Hematopoietic multipotent progenitor cell treated with erythropoietin and hydrocortisone succinate and interleukin-3 and kit ligand, for 4 days (in vitro differentiated cells): ENCODE data around the gene RPP30.
A peak's percentile ranks its signal among the peaks of the same experiment; 100 is the strongest.

Experiments
- DNase-seq: peaks from one replicate; pipeline ENCODE4 v3.0.0-alpha.2; 2015

RPP30 gene

GRCh38 chr10:90947030-90947960, 75.5 kb downstream of the RPP30 start:
- peak; percentile 50 for DNase-seq
